ENCODE results near the gene MSI2.

MSI2 gene

DNA sequence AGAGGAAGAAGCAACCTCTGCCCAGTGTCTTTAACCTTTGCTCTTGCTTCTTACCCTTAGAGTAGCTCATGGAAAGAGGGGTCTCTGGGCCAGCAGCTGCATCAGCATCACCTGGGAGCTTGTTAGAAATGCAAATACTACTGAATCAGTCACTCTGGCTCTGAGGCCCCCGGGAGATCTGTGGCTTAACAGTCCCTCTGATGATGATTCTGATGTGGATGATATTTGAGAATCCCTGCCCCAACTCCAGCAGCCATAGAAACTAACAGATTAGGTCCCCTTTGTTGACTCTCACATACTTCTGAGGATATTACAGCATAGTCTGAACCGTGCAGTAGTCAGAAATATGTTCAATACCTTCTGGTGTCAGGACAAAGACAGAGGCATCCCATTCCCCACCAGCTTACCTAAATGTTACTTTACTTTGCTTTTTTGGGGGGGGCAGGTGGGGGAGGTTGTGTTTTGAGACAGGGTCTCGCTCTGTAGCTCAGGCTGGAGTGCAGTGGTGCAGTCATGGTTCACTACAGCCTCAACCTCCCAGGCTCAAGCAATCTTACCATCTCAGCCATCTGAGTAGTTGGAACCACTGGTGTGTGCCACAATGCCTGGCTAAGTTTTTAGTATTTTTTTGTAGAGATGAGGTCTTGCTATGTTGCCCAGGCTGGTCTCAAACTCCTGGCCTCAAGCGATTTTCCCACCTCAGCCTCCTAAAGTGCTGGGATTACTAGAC is 268.7 kb downstream of the MSI2 start:
- H3K36me3 ChIP-seq (ENCODE audit: control insufficient read depth, low read depth, low read length) = no peaks in the 10 kb centered on the region
- no peaks in the 10 kb centered on the region for H3K27me3 ChIP-seq (ENCODE audit: control insufficient read depth, insufficient read depth, low read length)
- no peak overlapping the region for H3K9ac ChIP-seq (ENCODE audit: low read length)
- H3K4me1 ChIP-seq (ENCODE audit: control insufficient read depth, low read depth, low read length) = peaks cover 40% of the 10 kb centered on the region
- no peak overlapping the region for H3K27ac ChIP-seq (ENCODE audit: low read length)
- H3K4me3 ChIP-seq (ENCODE audit: low read length) = no peak overlapping the region
- H3K9me3 ChIP-seq (ENCODE audit: control insufficient read depth, low read depth, low read length) = no peaks in the 10 kb centered on the region

DNA sequence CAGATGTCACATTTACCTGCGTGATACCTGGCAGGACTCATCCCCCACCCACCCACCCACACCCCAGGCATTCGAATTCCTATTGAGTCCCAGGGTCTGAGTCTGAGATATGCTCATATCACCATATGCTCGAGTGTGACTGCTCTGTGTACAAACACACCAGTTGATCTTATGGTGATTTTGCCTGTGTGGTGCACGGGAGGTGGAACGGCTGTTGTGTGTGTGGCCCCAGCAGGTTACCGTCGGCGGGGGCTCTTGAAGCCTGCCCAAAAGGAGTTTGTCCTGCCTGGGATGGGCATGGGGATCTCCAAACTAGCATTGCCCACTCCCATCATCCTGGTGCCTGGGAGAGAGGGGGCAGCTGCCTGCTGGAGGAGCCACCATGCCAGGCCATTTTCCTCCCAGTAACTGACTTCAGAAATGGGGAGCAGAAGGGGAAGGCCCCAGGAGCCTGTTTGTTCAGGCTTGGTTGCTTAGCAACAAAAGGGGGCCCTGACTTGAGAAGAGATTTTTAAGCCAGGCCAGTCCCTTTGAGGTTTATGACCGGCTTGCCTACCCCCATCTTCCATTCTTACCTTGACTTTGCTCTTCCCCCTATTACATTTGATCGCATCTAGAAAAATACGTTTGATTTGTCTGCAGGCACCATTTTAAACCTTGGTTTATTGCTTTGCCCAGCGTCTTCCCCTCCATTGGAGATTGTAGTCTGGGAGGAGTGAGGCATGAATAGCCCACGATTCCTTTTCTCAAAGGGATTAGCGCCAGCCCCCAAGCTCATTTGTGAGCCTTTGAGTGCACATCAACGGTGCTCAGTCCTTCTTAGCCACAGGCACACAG is 271.1 kb downstream of the MSI2 start:
- Histone ChIP-seq H3K4me1 (ENCODE audit: control insufficient read depth, low read depth, low read length) (peaks cover 47% of the 10 kb centered on the region), H3K9ac (ENCODE audit: low read length) (no peak overlapping the region), H3K36me3 (ENCODE audit: control insufficient read depth, low read depth, low read length) (no peaks in the 10 kb centered on the region), H3K27me3 (ENCODE audit: control insufficient read depth, insufficient read depth, low read length) (no peaks in the 10 kb centered on the region), H3K27ac (ENCODE audit: low read length) (peak overlapping the region; percentile 54), H3K9me3 (ENCODE audit: control insufficient read depth, low read depth, low read length) (no peaks in the 10 kb centered on the region), H3K4me3 (ENCODE audit: low read length) (peak overlapping the region; percentile 0)

DNA sequence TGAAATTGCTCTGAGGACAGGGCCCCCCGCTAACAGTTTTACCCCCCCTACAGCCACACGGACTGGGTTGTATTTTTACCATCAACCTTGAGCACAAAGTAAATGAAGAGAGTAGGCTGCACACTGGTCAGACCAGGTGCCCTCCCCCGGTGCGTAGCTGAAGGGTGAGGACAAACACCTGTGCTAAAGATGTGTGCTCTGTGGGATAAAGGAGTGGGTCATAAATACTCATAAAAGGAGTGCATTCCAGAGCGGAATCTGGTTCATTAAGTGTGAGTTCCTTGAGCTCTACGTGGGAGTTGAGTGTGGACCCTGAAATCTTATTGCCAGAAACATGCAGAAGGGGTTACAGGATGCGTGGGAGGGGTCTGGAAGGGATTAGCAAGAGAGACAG is 271.7 kb downstream of the MSI2 start:
- Histone ChIP-seq H3K36me3 (ENCODE audit: control insufficient read depth, low read depth, low read length) (no peaks in the 10 kb centered on the region), H3K27me3 (ENCODE audit: control insufficient read depth, insufficient read depth, low read length) (no peaks in the 10 kb centered on the region), H3K4me1 (ENCODE audit: control insufficient read depth, low read depth, low read length) (peaks cover 47% of the 10 kb centered on the region), H3K9me3 (ENCODE audit: control insufficient read depth, low read depth, low read length) (no peaks in the 10 kb centered on the region), H3K9ac (ENCODE audit: low read length) (no peak overlapping the region), H3K4me3 (ENCODE audit: low read length) (peak overlapping the region; percentile 0), H3K27ac (ENCODE audit: low read length) (no peak overlapping the region)

DNA sequence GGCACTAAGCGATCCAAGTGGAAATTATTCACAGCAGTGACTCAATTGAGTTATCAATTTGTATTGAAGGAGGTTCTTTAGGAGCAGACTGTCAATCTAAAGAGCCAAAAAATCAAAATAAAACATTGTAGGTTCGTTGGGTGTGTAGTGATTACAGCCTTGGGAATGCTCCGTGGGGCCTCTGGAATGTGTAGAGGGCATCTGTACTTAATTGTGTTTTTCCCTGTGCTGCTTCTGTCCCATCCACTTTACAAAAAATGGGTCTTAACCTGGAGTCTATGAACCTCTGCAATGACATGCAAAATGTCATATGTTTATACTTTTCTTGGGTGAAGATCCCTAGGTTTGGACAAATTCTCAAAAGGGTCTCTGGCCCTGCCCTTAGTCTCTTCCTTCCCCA is 273.7 kb downstream of the MSI2 start:
- Histone ChIP-seq H3K36me3 (ENCODE audit: control insufficient read depth, low read depth, low read length) (no peaks in the 10 kb centered on the region), H3K9ac (ENCODE audit: low read length) (no peak overlapping the region), H3K27ac (ENCODE audit: low read length) (no peak overlapping the region), H3K4me3 (ENCODE audit: low read length) (no peak overlapping the region), H3K9me3 (ENCODE audit: control insufficient read depth, low read depth, low read length) (no peaks in the 10 kb centered on the region), H3K4me1 (ENCODE audit: control insufficient read depth, low read depth, low read length) (peaks cover 35% of the 10 kb centered on the region), H3K27me3 (ENCODE audit: control insufficient read depth, insufficient read depth, low read length) (no peaks in the 10 kb centered on the region)

DNA sequence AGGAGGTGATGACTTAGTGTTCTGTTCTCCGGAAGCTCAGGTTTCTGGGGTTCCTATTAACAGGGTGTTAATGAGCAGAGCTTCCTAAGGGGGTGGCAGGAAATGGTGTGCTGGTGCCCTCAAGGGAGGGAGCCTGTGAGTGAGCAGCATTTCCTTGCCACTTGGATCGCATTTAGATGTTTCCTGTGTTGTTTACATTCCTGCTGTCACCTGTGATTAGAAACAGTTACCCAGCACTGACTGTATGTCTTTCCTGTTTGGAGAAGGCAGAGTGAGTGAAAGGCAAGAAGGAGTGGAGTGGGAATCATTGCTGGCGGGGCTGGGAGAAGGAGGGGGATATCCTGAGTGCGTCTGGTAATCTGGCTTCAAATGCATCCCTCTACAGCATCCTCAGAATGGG is 274.2 kb downstream of the MSI2 start:
- Histone ChIP-seq H3K4me3 (ENCODE audit: low read length) (no peak overlapping the region), H3K4me1 (ENCODE audit: control insufficient read depth, low read depth, low read length) (peaks cover 35% of the 10 kb centered on the region), H3K27ac (ENCODE audit: low read length) (no peak overlapping the region), H3K36me3 (ENCODE audit: control insufficient read depth, low read depth, low read length) (no peaks in the 10 kb centered on the region), H3K9ac (ENCODE audit: low read length) (no peak overlapping the region), H3K9me3 (ENCODE audit: control insufficient read depth, low read depth, low read length) (no peaks in the 10 kb centered on the region), H3K27me3 (ENCODE audit: control insufficient read depth, insufficient read depth, low read length) (no peaks in the 10 kb centered on the region)

DNA sequence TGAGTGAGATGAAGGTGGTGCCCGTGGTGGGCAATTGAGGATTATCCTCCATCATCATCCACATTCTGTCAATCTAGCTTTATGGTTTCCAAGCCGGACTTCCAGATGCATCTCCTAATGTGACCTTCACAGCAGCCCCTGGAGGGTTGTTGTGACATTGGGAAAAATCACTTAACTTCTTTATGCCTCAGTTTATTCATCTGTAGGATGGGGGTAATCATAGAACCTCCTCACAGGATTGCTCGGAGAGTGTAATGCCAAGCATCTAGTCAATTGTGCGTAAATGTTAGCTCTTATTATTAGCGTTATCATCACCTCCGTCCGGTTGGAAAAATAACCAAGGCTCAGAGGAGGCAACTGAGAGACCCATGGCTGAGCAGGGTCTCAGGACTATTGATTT is 274.8 kb downstream of the MSI2 start:
- Histone ChIP-seq H3K4me1 (ENCODE audit: control insufficient read depth, low read depth, low read length) (peaks cover 35% of the 10 kb centered on the region), H3K9me3 (ENCODE audit: control insufficient read depth, low read depth, low read length) (no peaks in the 10 kb centered on the region), H3K36me3 (ENCODE audit: control insufficient read depth, low read depth, low read length) (no peaks in the 10 kb centered on the region), H3K4me3 (ENCODE audit: low read length) (no peak overlapping the region), H3K9ac (ENCODE audit: low read length) (no peak overlapping the region), H3K27me3 (ENCODE audit: control insufficient read depth, insufficient read depth, low read length) (no peaks in the 10 kb centered on the region), H3K27ac (ENCODE audit: low read length) (no peak overlapping the region)

DNA sequence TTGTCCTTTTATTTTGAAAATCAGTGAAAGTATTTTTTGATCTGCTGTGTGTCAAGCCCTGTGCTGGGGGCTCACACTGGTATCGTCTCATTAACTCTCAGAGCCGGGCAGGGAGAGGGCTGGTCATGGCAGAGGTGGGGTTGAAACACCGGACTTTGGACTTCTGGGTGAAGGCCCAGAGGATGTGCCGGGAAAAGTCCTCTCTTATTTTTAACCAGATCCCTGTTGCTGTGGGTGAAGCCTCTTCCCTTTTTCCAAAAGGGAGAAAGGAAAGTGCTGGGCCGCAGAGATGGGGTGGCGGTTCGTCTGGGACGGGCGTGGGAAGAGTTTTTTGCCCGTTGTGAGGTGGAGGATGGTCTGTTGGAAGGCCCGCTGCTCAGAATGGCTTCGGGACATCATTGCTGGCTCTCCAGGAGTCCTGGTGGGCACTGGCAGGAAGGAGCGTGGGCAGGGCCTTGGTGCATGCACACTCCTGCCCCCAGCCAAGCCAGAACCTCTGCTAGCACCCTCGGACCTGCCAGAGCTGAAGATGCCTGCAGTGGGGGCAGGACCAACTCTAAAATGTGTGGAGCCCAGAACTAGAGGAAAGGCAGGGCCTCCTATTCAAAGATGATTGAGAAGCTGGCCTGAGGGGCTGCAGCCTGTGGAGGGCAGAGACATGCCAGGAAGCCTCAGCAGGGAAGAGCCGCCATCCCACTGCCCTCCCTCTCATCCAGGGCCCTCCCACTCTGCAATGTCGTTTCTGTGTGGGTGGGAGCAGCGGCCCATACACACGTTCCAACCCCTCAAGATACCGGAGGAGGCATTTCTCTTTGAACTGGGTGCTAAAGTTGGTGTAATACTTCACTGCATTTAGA is 275.6 kb downstream of the MSI2 start:
- no peak overlapping the region for H3K9ac ChIP-seq (ENCODE audit: low read length)
- no peaks in the 10 kb centered on the region for H3K27me3 ChIP-seq (ENCODE audit: control insufficient read depth, insufficient read depth, low read length)
- peaks cover 28% of the 10 kb centered on the region for H3K4me1 ChIP-seq (ENCODE audit: control insufficient read depth, low read depth, low read length)
- H3K36me3 ChIP-seq (ENCODE audit: control insufficient read depth, low read depth, low read length) = no peaks in the 10 kb centered on the region
- H3K4me3 ChIP-seq (ENCODE audit: low read length) = no peak overlapping the region
- no peaks in the 10 kb centered on the region for H3K9me3 ChIP-seq (ENCODE audit: control insufficient read depth, low read depth, low read length)
- H3K27ac ChIP-seq (ENCODE audit: low read length) = no peak overlapping the region

DNA sequence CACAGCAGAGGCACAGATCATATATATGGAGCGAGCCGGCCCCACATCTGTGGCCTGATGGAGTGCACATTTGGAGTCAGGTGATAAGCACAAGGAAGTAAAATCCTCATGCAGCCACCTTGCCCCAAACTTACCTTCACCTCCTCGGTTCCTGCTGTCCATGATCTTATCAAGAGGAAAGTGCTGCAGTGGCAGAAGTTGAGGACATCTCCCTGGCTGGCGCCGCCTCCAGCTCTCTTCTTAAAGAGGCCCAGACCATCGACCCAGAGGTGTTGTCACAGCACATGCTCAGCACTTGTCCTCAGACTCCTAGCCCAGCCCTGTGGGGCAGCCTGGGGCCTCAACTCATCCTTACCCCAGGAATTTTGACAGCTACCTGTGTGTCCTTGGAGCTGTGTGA is 276.2 kb downstream of the MSI2 start:
- H3K36me3 ChIP-seq (ENCODE audit: control insufficient read depth, low read depth, low read length) = no peaks in the 10 kb centered on the region
- no peaks in the 10 kb centered on the region for H3K9me3 ChIP-seq (ENCODE audit: control insufficient read depth, low read depth, low read length)
- no peak overlapping the region for H3K27ac ChIP-seq (ENCODE audit: low read length)
- H3K4me3 ChIP-seq (ENCODE audit: low read length) = no peak overlapping the region
- peaks cover 29% of the 10 kb centered on the region for H3K4me1 ChIP-seq (ENCODE audit: control insufficient read depth, low read depth, low read length)
- H3K27me3 ChIP-seq (ENCODE audit: control insufficient read depth, insufficient read depth, low read length) = no peaks in the 10 kb centered on the region
- H3K9ac ChIP-seq (ENCODE audit: low read length) = no peak overlapping the region

DNA sequence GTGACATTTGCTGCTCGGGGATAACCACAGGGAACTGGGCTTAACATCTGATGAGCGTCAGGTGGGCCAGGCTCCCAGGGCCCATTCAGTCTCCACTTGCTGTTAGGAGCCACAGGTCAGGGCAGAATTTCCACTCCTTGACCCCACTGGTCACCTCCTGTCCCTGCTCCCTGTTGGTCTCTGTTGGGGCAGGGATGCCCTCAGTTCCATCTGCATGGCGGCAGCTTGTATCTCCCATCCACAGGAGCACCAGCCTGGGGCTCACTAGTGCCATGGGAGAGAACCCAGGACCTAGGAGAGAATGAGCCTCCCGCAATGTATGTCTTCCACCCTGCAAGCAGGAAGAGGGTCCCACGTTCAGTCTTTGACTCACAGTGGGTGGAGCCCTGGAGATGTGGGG is 276.6 kb downstream of the MSI2 start:
- Histone ChIP-seq H3K27me3 (ENCODE audit: control insufficient read depth, insufficient read depth, low read length) (no peaks in the 10 kb centered on the region), H3K4me1 (ENCODE audit: control insufficient read depth, low read depth, low read length) (peaks cover 29% of the 10 kb centered on the region), H3K36me3 (ENCODE audit: control insufficient read depth, low read depth, low read length) (no peaks in the 10 kb centered on the region), H3K27ac (ENCODE audit: low read length) (no peak overlapping the region), H3K9ac (ENCODE audit: low read length) (no peak overlapping the region), H3K4me3 (ENCODE audit: low read length) (no peak overlapping the region), H3K9me3 (ENCODE audit: control insufficient read depth, low read depth, low read length) (no peaks in the 10 kb centered on the region)

DNA sequence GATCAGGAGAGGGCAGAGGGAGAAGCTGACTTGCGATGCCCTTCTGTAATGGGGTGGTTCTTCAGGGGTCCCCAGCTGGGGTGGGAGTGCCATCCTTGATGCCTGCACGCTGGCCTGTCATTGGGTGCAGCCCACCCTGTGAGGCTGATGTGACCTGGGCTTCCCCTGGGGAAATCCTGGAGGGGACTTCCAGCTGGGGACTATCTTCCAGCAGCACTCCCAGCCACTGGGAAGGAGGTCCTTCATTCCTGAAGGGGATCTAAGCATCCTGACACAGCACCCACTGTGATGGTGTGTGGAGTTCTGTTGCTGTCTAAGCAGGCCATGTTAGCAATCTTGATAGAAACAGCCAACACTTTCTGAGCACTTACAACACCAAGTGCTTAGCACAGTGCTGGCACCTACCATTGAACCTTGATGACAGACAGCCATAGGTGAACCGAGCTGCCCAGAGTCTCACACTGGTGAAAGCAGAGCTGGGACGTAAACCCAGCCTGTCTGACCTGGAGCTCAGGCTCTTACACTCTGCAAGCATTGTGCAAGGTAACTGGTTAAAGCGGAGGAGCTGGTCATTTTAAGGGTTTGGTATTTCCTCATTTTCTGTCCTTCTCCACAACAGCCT is 277.5 kb downstream of the MSI2 start:
- Histone ChIP-seq H3K4me3 (ENCODE audit: low read length) (no peak overlapping the region), H3K4me1 (ENCODE audit: control insufficient read depth, low read depth, low read length) (peaks cover 32% of the 10 kb centered on the region), H3K9ac (ENCODE audit: low read length) (no peak overlapping the region), H3K9me3 (ENCODE audit: control insufficient read depth, low read depth, low read length) (no peaks in the 10 kb centered on the region), H3K27ac (ENCODE audit: low read length) (no peak overlapping the region), H3K27me3 (ENCODE audit: control insufficient read depth, insufficient read depth, low read length) (no peaks in the 10 kb centered on the region), H3K36me3 (ENCODE audit: control insufficient read depth, low read depth, low read length) (no peaks in the 10 kb centered on the region)

DNA sequence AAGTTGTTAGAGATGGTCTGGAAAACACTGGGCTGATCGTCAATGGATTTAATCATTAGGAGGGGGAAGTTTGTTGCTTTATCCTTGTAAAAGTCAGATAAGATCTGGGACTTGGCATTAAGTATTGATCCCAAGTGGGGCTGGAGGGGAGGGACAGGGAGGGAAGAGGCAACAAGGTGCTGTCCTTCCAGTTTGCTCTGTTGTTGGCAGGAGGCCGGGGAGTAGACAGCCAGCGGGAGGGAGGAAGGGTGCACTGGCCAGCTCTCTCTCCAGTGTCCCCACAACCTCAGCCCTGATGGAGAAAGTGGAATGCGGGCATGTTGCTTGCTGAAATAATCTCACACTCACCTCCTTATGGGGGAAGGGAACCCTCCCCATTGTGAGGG is 278.5 kb downstream of the MSI2 start:
- Histone ChIP-seq H3K27ac (ENCODE audit: low read length) (no peak overlapping the region), H3K4me1 (ENCODE audit: control insufficient read depth, low read depth, low read length) (peaks cover 27% of the 10 kb centered on the region), H3K36me3 (ENCODE audit: control insufficient read depth, low read depth, low read length) (no peaks in the 10 kb centered on the region), H3K27me3 (ENCODE audit: control insufficient read depth, insufficient read depth, low read length) (no peaks in the 10 kb centered on the region), H3K4me3 (ENCODE audit: low read length) (no peak overlapping the region), H3K9me3 (ENCODE audit: control insufficient read depth, low read depth, low read length) (no peaks in the 10 kb centered on the region), H3K9ac (ENCODE audit: low read length) (no peak overlapping the region)

Measured in iPS-18a (cell line).